HUES48 (cell line): ENCODE results near the gene RPL10A.

Source experiments
- H3K27ac ChIP-seq: one replicate; pipeline ENCODE4 v1.7.0; 2013; ENCODE audit warnings: low read depth, low read length, inconsistent platforms
- H3K27me3 ChIP-seq: 2 replicates; pipeline ENCODE4 v1.6.1; 2013; ENCODE audit warnings: mild to moderate bottlenecking, low read length; ENCODE audit not compliant: control insufficient read depth, insufficient read depth
- H3K36me3 ChIP-seq: 2 replicates; pipeline ENCODE4 v1.6.1; 2013; ENCODE audit warnings: low read length; ENCODE audit not compliant: control insufficient read depth, insufficient read depth
- H3K4me1 ChIP-seq: 2 replicates; pipeline ENCODE4 v1.6.1; 2013; ENCODE audit warnings: mild to moderate bottlenecking, low read length; ENCODE audit not compliant: control insufficient read depth, insufficient read depth
- H3K4me3 ChIP-seq: 2 replicates; pipeline ENCODE4 v1.5.1; 2013; ENCODE audit warnings: mild to moderate bottlenecking, low read depth, low read length
- H3K9ac ChIP-seq: 2 replicates; pipeline ENCODE4 v1.6.1; 2013; ENCODE audit warnings: mild to moderate bottlenecking, low read depth, low read length, moderate library complexity
- H3K9me3 ChIP-seq: 2 replicates; pipeline ENCODE4 v1.6.1; 2013; ENCODE audit warnings: low read length; ENCODE audit not compliant: control insufficient read depth, insufficient read depth

Gene RPL10A

DNA sequence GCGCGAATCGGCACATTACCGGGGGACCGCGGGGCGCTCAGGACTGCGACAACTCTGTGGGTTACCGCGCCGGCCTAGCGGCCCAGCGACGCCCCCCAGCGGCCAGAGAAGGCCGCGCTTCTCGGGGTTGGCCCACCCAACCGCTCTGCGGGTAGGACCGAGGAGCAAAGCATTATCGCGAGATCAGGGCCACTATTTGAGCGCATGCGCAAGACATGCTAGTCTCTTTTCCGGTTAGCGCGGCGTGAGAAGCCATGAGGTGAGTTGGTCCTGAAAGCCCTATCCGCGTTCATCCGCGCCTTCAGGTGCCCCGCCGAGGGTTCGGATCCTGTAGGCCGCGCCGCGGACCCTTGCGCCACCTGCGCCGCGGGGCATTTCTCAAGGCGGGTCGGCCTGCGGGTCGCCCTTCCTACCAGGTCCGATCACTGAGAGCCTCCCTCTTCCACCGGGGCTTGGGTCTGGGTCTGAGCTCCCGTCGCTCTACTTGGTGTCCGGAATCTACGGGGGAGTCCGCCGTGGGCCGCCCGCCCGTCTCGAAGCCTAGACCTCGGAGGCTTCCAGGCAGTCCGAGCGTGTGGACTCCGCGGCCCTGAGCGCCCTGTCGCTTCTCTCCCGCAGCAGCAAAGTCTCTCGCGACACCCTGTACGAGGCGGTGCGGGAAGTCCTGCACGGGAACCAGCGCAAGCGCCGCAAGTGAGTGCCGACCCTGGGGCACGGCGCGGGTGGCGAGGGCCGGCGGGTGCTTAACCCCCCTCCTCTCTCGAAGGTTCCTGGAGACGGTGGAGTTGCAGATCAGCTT lies at the start of gene RPL10A:
TSS of gene RPL10A (plus strand) at position 221 of the 799 bp plus-strand sequence. CDS start at position 255, 34 bp downstream.
- no peaks in the 10 kb centered on the region for H3K27me3 ChIP-seq
- H3K9me3 ChIP-seq = no peaks in the 10 kb centered on the region
- peak within 1 kb of the TSS; percentile 99 for H3K4me3 ChIP-seq
- peak within 1 kb of the TSS; percentile 99 for H3K9ac ChIP-seq
- H3K36me3 ChIP-seq = peaks cover 66% of the 10 kb centered on the region
- peak within 1 kb of the TSS; percentile 94 for H3K27ac ChIP-seq
- H3K4me1 ChIP-seq = peaks cover 19% of the 10 kb centered on the region

DNA sequence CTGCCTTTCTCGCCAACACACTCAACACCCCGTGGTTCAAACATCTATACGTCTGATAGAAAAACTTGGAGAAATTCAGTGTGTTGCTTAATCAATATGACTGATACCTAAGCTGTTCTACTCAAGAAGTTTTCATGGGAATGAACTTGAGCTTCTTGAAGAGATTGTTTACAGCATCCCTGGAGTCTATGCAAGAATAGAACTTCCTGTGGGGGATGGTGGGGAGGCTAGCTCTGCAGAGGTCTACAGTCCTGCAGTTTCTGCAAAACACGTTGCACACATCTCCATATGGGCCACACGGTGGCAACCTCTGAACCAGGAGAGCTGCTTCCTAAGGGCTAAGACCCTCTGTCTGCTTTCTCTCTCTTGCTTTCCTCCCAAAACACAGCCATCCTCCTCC lies 48.8 kb upstream of the RPL10A start:
- no peak overlapping the region for H3K4me3 ChIP-seq
- no peak overlapping the region for H3K9ac ChIP-seq
- H3K9me3 ChIP-seq = no peaks in the 10 kb centered on the region
- no peaks in the 10 kb centered on the region for H3K27me3 ChIP-seq
- peaks cover 7% of the 10 kb centered on the region; the same call in 1 of the 2 replicates for H3K36me3 ChIP-seq
- peaks cover 7% of the 10 kb centered on the region; the same call in 1 of the 2 replicates for H3K4me1 ChIP-seq
- H3K27ac ChIP-seq = peak overlapping the region; percentile 11

GRCh38 chr6:35419961-35420360 lies 48.2 kb upstream of the RPL10A start:
- H3K27ac ChIP-seq = peak overlapping the region; percentile 0

GRCh38 chr6:35425284-35425683 lies 42.9 kb upstream of the RPL10A start:
- no peaks in the 10 kb centered on the region for H3K27me3 ChIP-seq
- peaks cover 10% of the 10 kb centered on the region for H3K9me3 ChIP-seq
- no peak overlapping the region for H3K9ac ChIP-seq
- H3K4me3 ChIP-seq = no peak overlapping the region
- H3K4me1 ChIP-seq = peaks cover 12% of the 10 kb centered on the region
- H3K27ac ChIP-seq = peak overlapping the region; percentile 55
- peaks cover 10% of the 10 kb centered on the region; the same call in 1 of the 2 replicates for H3K36me3 ChIP-seq

More at GRCh38 chr6:35419961-35420360, 48.2 kb upstream of the RPL10A start:
- H3K9me3 ChIP-seq = no peaks in the 10 kb centered on the region
- H3K9ac ChIP-seq = no peak overlapping the region
- peaks cover 7% of the 10 kb centered on the region; the same call in 1 of the 2 replicates for H3K4me1 ChIP-seq
- no peaks in the 10 kb centered on the region for H3K27me3 ChIP-seq
- no peak overlapping the region for H3K4me3 ChIP-seq
- H3K36me3 ChIP-seq = peaks cover 10% of the 10 kb centered on the region; the same call in 1 of the 2 replicates

DNA sequence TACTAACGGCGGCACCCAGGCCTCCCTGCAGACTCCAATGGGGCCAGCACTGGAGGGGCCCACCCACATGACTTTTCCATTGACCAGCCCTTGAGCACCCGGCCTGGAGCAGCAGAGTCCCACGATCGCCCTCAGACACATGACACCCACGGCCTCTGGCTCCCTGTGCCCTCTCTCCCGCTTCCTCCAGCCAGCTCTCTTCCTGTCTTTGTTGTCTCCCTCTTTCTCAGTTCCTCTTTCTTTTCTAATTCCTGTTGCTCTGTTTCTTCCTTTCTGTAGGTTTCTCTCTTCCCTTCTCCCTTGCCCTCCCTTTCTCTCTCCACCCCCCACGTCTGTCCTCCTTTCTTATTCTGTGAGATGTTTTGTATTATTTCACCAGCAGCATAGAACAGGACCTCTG lies 42.1 kb upstream of the RPL10A start:
- peaks cover 10% of the 10 kb centered on the region for H3K9me3 ChIP-seq
- H3K9ac ChIP-seq = no peak overlapping the region
- H3K27me3 ChIP-seq = no peaks in the 10 kb centered on the region
- peaks cover 10% of the 10 kb centered on the region; the same call in 1 of the 2 replicates for H3K36me3 ChIP-seq
- no peak overlapping the region for H3K4me3 ChIP-seq
- H3K27ac ChIP-seq = no peak overlapping the region
- H3K4me1 ChIP-seq = peaks cover 12% of the 10 kb centered on the region

- Histone ChIP-seq H3K36me3 (peaks cover 4% of the 10 kb centered on the region; the same call in 1 of the 2 replicates), H3K4me1 (peaks cover 12% of the 10 kb centered on the region), H3K27ac (peak overlapping the region; percentile 40), H3K4me3 (no peak overlapping the region), H3K27me3 (no peaks in the 10 kb centered on the region), H3K9me3 (peaks cover 10% of the 10 kb centered on the region), H3K9ac (no peak overlapping the region)
Observed at GRCh38 chr6:35427435-35427834, 40.8 kb upstream of the RPL10A start.

- Histone ChIP-seq H3K9ac (no peak overlapping the region), H3K27me3 (no peaks in the 10 kb centered on the region), H3K9me3 (peaks cover 10% of the 10 kb centered on the region), H3K27ac (peak overlapping the region; percentile 40), H3K4me1 (peaks cover 12% of the 10 kb centered on the region), H3K36me3 (peaks cover 4% of the 10 kb centered on the region; the same call in 1 of the 2 replicates), H3K4me3 (no peak overlapping the region)
Observed at GRCh38 chr6:35427851-35428321, 40.3 kb upstream of the RPL10A start.

GRCh38 chr6:35428421-35429149 lies 39.6 kb upstream of the RPL10A start:
- Histone ChIP-seq H3K36me3 (peaks cover 4% of the 10 kb centered on the region; the same call in 1 of the 2 replicates), H3K4me3 (no peak overlapping the region), H3K9me3 (peaks cover 10% of the 10 kb centered on the region), H3K27me3 (no peaks in the 10 kb centered on the region), H3K9ac (no peak overlapping the region), H3K4me1 (peaks cover 12% of the 10 kb centered on the region), H3K27ac (peak overlapping the region; percentile 40)

GRCh38 chr6:35429463-35429862 lies 38.7 kb upstream of the RPL10A start:
- H3K9me3 ChIP-seq = peaks cover 10% of the 10 kb centered on the region

DNA sequence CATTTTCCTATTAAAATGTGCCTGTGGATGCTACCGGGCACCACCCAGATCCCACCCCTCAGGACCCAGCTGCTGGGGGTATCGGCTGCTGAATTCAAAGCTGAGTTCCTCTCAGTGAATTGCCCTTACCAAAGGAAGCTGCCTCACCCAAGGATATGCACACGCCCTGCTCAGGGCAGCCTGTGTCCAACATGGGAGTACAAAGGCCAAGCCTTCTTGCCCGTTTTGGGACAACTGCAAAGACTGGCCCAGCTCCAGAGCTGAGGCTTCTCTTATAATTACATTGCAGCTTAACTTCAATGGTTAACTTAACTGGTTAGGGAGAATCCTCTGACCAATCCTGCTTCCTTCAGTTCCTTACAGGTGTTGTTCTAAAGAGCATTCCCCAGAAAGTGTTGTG lies 35.9 kb upstream of the RPL10A start:
- Histone ChIP-seq H3K36me3 (no peaks in the 10 kb centered on the region), H3K9me3 (peaks cover 10% of the 10 kb centered on the region), H3K9ac (no peak overlapping the region), H3K4me1 (peaks cover 4% of the 10 kb centered on the region), H3K27ac (no peak overlapping the region), H3K4me3 (no peak overlapping the region), H3K27me3 (no peaks in the 10 kb centered on the region)

More at GRCh38 chr6:35429463-35429862, 38.7 kb upstream of the RPL10A start:
- H3K4me1 ChIP-seq = peaks cover 12% of the 10 kb centered on the region
- no peaks in the 10 kb centered on the region for H3K27me3 ChIP-seq
- no peak overlapping the region for H3K27ac ChIP-seq
- H3K36me3 ChIP-seq = peaks cover 2% of the 10 kb centered on the region; the same call in 1 of the 2 replicates
- H3K4me3 ChIP-seq = no peak overlapping the region
- H3K9ac ChIP-seq = no peak overlapping the region
